HL-60 (cell line): ENCODE data around the gene KLF6.

ENCODE experiments used
- CTCF ChIP-seq: IDR thresholded peaks from one replicate; pipeline ENCODE4 v1.5.1; 2011; ENCODE audit warnings: low read length, control low read depth, inconsistent platforms; ENCODE audit not compliant: insufficient read depth
- REST ChIP-seq: IDR thresholded peaks from 2 replicates; pipeline ENCODE4 v1.6.1; 2012; ENCODE audit warnings: low read depth; ENCODE audit not compliant: insufficient replicate concordance

DNA sequence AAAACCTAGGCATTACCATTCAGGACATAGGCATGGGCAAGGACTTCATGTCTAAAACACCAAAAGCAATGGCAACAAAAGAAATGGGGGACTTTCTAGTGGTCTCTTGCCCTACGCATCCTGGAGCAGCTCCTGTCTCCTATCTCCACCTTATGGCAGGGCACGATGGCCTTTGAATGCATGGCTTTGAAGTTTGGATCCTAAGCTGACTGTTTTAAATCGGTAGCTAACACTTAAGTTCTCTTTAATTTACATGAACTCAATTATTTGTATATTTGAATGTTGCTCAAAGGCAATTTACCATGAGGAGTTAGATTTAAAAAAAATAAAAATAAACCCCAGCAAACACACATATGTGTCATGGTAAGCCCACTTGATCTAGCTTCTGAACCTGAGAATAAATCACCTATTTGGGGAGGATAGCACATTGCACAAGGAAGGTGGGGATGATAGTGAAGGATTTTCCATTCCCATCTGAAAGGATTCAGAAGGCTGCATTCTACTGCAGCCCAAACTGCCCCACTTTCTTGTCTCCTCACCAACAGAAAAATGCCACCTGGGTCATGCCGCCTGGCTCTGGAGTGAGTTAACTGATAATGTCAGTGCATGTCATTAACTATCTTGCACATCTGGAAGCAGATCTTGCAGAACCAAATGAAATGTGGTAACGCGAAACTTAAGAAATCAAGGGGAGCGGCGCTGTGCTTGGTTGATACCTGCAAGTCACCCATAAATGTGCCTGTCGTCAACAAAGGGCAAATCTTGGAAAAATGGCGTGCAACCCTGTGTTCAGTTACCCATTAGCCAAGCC is 12.4 kb downstream of the KLF6 start:
- TF ChIP-seq REST (no peak), CTCF (no peak)
